GM15510 (cell line): Measurements from ENCODE around the gene TMEM231.
A peak's percentile ranks its signal among the peaks of the same experiment; 100 is the strongest.

ENCODE experiments used
- POLR2A ChIP-seq: IDR thresholded peaks from 3 replicates; pipeline ENCODE4 v1.6.1; 2011; ENCODE audit warnings: borderline replicate concordance; ENCODE audit not compliant: insufficient read length; ENCODE audit errors: extremely low read depth

Gene TMEM231

DNA sequence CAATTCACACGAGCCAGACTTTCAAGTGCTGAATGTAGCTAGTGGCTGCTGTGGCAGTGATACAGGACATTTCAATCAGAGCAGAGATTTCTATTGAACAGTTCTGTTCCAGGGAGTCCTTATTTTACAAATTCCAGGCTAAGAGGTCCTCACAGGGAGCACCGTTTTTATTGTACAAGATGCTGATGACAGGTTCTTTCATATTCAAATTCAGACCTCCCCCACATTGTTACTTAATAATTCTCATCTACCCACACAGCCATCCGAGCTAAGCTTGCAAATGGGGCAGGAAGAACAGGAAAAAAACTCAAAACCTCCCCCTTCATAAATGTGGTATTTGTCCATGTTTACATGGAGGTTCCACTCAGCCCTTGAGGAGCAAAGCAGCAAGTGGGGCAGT lies 19.9 kb upstream of the TMEM231 start:
- TF ChIP-seq POLR2A = no peak

DNA sequence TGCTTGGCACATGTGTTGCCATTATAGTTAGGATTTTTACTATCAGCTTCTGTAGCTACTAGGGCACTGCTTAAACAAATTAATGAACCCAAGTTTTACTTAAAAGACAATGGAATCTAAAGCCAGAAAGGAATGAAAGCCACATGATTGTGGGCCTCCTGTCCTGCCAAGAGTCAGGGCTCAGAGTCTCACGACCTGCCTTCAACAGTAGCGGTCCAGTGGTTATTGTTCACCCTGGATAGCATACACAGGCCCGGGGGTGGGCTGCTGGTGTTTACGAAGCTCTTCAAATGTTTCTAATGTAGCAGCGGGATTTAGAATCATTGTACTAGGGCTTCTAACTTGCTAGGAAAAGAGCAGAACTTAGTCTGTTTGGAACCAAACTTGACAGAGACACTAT lies 17.9 kb upstream of the TMEM231 start:
- no peak for TF ChIP-seq POLR2A

DNA sequence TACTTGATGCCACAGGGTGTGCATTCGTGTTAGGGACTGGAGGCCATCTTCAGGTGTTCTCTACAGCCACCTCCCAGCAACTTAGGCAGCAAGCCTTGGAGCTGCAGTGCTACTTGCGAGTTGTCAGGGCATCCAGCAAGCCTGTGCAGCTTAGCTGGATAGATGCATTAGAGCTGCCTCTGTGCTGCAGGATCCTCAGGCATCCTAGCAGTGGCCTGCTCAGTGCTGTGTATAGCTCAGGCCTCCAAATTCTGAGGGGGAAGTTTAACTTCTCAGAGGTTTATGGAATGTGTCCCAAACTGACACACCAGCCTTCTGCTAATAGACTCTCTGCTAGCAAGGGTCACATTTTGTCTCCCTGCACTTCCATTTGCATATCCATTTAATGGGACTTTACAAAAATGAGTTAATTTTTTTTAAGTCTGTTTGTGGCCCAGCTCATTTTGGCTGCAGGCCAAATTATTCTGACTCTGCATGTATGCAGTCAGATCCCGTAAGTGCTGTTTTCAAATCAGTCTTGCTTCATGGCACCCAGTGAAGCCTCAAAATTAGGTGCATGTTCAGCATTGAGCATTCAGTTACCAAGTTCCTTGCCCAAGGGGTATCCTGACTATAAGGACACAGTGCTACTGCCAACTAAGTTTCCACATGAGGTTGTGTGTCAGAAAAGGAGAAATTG lies 17.0 kb upstream of the TMEM231 start:
- no peak for TF ChIP-seq POLR2A

DNA sequence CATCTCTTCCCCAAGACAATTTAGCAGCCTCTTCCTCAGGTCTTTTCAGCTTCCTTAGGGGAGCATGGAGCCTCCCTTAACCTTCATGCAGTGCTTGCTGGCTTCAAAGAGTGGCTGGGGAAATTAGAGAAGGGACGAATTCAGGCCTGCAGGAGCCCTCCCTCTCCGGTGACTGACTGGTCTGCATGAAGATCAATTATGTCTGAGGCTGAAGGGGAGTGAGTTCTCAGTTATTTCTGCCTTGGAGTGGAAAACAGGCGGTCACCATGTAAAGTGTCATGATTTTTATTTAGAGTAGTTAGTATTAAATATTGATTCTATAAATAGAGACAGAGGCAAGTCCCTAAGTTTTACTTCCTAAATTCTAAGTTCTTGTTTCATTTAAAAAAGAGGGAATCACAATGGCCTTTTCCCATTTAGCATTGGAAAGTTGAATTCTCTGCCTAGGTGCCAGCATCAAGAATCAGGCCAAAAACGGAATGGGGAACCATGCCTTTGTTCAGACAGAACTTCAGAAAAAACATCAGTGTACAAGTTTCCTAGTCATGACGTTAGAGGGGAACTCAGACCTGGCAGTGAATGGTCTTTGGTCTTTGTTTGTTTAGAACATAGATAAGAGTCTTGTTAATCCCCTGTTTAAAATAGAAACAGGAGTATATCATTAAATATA lies 14.5 kb upstream of the TMEM231 start:
- TF ChIP-seq POLR2A = no peak

DNA sequence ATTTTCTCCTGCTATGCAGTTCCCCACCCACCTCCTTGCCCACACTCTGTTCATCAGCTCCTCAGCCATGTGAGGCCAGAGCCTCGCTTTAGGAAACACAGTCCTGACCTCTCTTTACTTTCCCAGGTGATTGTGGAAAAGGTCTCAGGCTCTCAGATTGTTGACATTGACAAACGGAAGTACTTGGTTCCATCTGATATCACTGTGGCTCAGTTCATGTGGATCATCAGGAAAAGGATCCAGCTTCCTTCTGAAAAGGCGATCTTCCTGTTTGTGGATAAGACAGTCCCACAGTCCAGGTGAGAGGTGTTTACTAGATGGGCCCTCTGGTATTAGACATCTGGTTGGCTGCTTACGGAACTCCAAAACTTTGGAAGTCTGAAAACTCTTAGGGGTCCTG lies 11.9 kb upstream of the TMEM231 start:
- no peak for TF ChIP-seq POLR2A

DNA sequence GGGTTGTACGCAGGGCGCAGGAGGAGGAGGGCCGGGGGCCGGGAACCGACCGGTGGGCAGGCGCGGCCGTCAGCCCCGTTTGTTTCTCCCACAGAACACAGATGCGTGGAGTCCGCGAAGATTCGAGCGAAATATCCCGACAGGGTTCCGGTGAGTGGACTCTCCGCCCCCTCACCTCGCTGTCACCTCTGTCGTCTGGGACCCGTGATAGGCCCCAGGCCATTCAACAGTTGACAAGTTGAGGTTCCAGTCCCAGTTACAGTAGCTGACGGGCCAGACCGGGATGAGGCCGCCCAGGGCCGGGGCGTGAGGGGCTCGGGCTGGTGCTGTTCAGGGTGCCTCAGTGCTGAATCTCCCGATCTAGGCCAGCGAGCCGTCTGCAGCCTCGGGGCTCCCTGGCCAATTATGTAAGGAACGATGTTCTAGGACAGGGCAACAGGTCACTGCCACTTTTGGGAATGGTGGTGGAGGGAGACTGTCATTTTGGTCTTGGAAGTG lies 10.8 kb upstream of the TMEM231 start:
- no peak for TF ChIP-seq POLR2A

DNA sequence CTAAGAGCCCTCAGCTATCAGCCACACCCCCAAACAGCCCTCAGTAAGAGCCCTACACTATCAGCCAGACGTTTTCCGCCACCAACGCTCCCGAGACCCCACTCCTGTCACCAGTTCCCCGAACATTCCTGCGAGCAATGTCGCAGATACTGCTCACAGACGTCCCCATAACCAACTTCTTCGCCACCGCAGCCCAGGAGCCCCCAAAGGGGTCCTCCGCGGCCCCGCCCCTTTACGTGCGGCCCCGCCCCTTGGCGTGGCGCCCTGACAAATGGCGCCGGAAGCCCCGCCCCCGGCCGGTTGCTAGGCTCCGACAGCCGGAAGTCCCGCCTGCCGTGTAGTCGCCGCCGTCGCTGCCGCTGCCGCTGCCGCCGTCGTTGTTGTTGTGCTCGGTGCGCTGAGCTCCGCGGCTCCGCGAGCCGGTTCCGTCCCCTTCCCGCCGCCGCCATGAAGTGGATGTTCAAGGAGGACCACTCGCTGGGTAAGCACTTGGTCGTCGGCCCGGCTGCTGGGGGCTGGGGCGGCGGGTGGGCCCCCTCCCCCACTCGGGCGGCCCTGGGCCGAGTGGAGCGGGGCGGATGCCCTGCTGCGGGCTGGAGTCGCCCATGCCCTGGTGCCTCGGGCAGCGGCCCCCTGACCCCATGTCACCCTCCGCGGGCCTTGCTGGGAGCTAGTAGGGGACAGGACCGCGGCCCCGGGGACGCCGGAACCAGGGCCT lies 10.1 kb upstream of the TMEM231 start, which contains the start of gene GABARAPL2:
GABARAPL2 (plus strand) TSS at position 340 of the 718 bp plus-strand sequence; CDS start at position 448, 108 bp downstream.
- TF ChIP-seq POLR2A = peak; percentile 65

DNA sequence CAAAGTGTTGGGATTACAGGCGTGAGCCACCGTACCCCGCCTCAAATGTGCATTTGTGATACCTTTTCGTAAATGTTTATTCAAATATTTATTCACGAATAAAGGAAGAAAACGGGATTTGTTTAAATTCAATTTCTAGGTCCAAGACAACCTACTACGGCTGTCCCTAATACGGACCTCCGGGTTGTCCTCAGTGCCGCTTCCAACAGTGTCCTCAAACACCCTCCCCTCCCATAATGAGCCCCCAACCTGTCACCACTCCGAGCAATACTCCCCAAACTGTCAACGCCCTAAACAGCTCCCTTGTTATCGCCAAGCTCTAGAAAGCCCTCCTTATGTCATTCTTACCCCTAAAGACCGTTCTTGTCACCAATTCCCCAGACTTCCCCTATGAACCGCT lies 9.6 kb upstream of the TMEM231 start:
- TF ChIP-seq POLR2A = no peak

DNA sequence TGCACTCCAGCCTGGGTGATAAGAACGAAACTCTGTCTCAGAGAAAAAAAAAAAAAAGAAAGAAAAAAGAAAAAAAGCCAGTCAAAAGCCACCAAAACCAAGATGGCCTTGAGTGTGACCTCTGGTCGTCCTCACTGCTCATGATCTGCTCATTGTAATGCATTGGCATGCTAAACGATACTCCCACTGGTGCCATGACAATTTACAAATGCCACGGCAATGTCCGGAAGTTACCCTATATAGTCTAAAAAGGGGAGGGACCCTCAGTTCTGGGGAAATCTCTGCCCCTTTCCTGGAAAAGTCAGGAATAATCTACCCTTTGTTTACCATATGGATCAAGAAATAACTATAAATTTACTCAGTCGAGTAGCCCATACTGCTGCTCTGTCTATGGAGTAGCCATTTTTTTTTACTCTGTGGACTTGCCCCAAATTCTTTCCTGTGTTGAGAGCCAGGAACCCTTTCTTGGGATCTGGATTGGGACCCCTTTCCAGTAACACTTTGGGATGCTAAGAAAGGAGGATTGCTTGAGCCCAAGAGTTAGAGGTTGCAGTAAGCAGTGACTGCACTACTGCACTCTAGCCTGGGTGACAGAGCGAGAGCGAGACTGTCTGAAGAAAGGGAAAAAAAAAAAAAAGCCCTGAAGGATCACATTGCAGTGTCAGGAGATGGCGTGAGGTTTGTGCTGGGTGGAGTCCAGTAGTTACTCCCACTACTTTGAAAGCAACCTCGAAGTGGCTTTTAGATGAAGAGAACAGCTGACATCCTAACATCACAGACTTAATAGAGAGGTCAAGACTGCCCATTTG lies 3.7 kb upstream of the TMEM231 start:
- TF ChIP-seq POLR2A = no peak

DNA sequence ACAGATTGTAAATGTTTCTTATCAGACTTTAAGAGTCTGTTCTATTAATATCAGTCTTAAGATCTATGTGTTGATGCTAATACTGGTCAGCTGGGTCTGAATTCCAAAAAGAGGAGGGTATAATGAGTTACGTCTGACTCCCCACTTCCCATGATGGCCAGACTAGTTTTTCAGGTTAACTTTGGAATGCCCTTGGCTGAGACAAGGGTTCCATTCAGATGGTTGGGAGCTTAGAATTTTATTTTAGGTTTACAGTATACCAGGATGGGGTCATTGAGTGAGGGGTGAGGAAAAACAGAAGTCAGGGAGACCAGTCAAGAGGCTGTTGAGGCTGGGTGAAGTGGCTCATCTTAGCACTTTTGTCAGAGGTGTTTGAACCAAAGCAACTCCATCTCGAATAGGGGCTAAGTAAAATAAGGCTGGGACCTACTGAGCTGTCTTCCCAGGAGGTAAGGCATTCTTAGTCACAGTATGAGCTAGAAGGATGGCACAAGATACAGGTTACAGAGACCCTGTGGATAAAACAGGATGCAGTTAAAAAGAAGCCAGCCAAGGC lies 2.9 kb upstream of the TMEM231 start:
- no peak for TF ChIP-seq POLR2A

DNA sequence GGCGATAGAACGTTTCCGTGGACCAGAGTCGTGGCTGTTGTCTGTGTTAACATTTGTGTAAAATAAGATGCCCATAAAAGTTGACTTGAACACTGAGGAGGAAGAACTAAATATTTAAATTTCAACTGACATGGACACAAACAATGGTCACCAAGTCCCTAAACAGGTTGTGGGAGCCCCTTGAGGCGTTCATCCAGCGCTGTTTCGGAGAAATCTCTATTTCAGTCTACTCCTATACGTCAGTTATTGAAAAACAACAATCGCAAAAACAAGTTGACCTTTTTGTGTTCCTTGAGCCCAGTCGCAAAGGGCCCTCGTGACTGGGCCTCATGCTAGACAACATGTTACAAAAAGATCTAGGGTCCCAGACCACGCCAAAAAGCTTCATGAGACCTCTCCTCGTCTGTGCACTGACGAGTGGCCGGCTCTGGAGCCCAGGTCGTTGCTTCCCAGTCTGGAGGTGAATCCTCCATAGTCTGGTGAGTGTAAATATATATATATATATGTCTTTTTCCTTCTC lies 439 bp upstream of the TMEM231 start:
- no peak for TF ChIP-seq POLR2A

DNA sequence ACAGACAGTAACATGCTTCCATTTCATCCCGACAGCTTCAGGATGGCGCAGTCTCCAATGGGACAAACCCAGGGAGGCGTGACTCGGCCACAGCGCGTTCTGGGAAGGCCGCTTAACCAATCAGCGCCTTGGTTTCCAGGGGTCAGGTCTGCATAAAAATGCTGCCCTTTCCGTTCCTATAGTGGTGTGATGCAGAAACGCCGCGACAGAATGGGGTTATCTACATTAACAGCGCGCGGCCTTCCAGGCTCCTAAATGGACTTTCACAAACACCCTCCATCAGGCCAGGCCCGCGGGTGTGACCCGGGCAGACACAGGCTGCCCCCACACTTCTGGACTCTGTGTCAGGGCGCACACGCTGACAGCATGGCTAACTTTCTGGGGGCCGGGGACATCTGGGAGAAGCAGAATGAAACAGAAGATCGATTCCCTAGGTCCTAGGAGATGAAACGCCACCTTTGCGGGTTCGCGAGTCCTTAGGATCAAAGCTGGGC lies 792 bp downstream of the TMEM231 start:
- peak; percentile 19 for TF ChIP-seq POLR2A

DNA sequence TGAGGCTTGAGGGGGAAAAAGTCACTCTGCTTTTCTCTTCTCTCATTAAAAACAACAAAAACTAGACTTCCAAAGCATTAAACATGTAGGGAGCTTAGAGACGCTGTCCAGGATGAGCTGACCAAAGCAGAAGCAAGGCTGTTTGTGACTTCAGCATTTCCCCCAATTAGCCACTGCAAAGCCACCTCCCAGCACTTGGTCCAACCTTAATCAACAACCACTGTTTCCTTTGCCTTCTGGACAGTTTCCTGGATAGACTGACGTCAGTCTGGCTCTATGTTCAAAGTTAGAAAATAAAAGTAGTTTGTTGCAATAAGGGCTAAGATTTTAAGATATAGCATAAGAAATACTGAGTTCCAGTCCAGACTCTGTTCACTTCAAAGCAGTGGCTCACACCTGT lies 3.1 kb downstream of the TMEM231 start:
- TF ChIP-seq POLR2A = no peak

DNA sequence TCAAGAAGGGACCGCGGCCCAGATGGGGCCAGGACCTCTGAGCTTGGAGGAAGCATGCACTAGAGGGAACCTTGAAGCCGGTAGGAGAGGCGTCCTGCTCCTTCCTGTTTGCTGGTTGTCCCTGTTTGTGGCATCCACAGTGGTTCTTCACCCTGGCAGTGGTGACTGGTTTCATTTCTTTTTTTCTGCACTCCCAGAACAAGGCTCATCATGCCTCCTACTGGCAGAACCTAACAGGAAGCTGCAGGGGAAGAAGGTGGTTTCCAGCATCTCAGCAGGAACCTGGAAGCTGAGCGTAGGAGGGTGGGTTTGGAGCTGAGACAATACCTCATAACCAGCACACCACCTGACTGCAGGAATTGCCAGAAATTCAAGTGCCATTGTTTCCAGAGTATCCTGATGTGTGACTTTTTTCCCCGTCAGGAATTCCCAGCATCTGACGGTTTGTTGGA lies 5.8 kb downstream of the TMEM231 start:
- TF ChIP-seq POLR2A = no peak
